ENCODE results near the gene SPCS3.
A peak's percentile ranks its signal among the peaks of the same experiment; 100 is the strongest.
"Not testable (repeated sequence)": the region's sequence is repeated elsewhere in the genome, so short reads cannot be mapped to it uniquely, and the experiment has no call there.

Gene SPCS3

GRCh38 chr4:176306837-176307665 lies 12.7 kb upstream of the SPCS3 start:
- no peak for DNase-seq (ENCODE audit: low spot score)

- no peak for DNase-seq (ENCODE audit: low spot score)
Observed at GRCh38 chr4:176307666-176307930, 12.2 kb upstream of the SPCS3 start.

- no peak for DNase-seq (ENCODE audit: low spot score)
Observed at GRCh38 chr4:176308441-176308840, 11.3 kb upstream of the SPCS3 start.

GRCh38 chr4:176309046-176309445 lies 10.7 kb upstream of the SPCS3 start:
- no peak for DNase-seq (ENCODE audit: low spot score)

GRCh38 chr4:176309772-176310171 lies 10.0 kb upstream of the SPCS3 start:
- no peak for DNase-seq (ENCODE audit: low spot score)

- DNase-seq (ENCODE audit: low spot score) = no peak
Observed at GRCh38 chr4:176313596-176314336, 6.0 kb upstream of the SPCS3 start.

- DNase-seq (ENCODE audit: low spot score) = peak; percentile 9
Observed at GRCh38 chr4:176319151-176319703, 539 bp upstream of the SPCS3 start.

GRCh38 chr4:176320340-176320975 lies 692 bp downstream of the SPCS3 start:
- DNase-seq (ENCODE audit: low spot score) = peak; percentile 48

- DNase-seq (ENCODE audit: low spot score) = peak; percentile 15
Observed at GRCh38 chr4:176320976-176321361, 1.2 kb downstream of the SPCS3 start.

GRCh38 chr4:176321589-176321988 lies 1.8 kb downstream of the SPCS3 start:
- DNase-seq (ENCODE audit: low spot score) = no peak

- no peak for DNase-seq (ENCODE audit: low spot score)
Observed at GRCh38 chr4:176323511-176324160, 3.9 kb downstream of the SPCS3 start.

GRCh38 chr4:176324876-176325275 lies 5.1 kb downstream of the SPCS3 start:
- not testable (repeated sequence) for DNase-seq (ENCODE audit: low spot score)

- DNase-seq (ENCODE audit: low spot score) = no peak
Observed at GRCh38 chr4:176333076-176333475, 13.3 kb downstream of the SPCS3 start.

- no peak for DNase-seq (ENCODE audit: low spot score)
Observed at GRCh38 chr4:176334066-176334465, 14.3 kb downstream of the SPCS3 start.

GRCh38 chr4:176335421-176335820 lies 15.7 kb downstream of the SPCS3 start:
- DNase-seq (ENCODE audit: low spot score) = no peak

- no peak for DNase-seq (ENCODE audit: low spot score)
Observed at GRCh38 chr4:176339936-176340761, 20.4 kb downstream of the SPCS3 start.

GRCh38 chr4:176340871-176341685 lies 21.3 kb downstream of the SPCS3 start:
- no peak for DNase-seq (ENCODE audit: low spot score)

- DNase-seq (ENCODE audit: low spot score) = no peak
Observed at GRCh38 chr4:176342384-176342783, 22.6 kb downstream of the SPCS3 start.

- no peak for DNase-seq (ENCODE audit: low spot score)
Observed at GRCh38 chr4:176343286-176343685, 23.5 kb downstream of the SPCS3 start.

GRCh38 chr4:176345346-176345745 lies 25.6 kb downstream of the SPCS3 start:
- DNase-seq (ENCODE audit: low spot score) = not testable (repeated sequence)

- not testable (repeated sequence) for DNase-seq (ENCODE audit: low spot score)
Observed at GRCh38 chr4:176346836-176347235, 27.1 kb downstream of the SPCS3 start.
